Measurements from ENCODE around the gene SAG.

DNA sequence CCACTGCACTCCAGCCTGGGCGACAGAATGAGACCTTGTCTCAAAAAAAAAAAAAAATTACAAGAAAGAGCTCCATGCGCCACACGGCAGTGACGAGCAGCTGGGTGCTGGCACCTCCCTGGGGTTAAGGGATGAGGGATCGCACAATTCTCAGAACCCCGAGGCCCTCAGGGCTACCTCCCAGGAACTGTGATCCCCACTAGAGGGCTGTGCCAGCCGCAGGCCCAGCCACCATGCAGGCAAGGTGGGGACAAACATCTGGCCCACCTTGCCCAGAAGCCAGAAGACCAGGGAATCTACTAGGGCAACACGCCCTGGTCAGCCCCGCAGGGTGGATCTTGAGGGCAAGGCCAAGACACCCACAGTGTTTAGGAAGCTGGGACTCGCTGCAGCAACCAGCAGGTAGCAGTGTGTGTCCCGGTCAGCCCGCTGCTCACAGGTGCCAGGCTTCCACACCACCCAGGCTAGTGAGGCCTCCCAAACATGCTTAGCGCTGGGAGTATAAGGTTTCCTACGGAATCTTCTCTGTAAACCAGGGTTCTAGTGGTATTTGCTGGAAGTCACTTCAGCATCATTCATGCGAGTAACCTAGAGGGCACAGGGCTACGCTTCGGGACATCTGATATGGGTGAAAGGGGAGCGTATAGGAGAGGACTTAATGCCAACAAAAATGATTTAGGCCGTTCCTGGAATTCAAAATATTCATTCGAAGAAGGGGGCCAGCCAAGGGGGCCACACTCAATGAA, 6.7 kb downstream of the SAG start:
- TF ChIP-seq, protein P1, sequence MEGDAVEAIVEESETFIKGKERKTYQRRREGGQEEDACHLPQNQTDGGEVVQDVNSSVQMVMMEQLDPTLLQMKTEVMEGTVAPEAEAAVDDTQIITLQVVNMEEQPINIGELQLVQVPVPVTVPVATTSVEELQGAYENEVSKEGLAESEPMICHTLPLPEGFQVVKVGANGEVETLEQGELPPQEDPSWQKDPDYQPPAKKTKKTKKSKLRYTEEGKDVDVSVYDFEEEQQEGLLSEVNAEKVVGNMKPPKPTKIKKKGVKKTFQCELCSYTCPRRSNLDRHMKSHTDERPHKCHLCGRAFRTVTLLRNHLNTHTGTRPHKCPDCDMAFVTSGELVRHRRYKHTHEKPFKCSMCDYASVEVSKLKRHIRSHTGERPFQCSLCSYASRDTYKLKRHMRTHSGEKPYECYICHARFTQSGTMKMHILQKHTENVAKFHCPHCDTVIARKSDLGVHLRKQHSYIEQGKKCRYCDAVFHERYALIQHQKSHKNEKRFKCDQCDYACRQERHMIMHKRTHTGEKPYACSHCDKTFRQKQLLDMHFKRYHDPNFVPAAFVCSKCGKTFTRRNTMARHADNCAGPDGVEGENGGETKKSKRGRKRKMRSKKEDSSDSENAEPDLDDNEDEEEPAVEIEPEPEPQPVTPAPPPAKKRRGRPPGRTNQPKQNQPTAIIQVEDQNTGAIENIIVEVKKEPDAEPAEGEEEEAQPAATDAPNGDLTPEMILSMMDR (conservative IDR thresholded peaks at IDR 0.05; ENCODE audit: low read length) = no peak
- no peak for TF ChIP-seq EZH2phosphoT487 (IDR thresholded peaks at IDR 0.05; ENCODE audit: borderline replicate concordance, low read depth, low read length)

All from OCI-LY7 (cell line).